H1 (cell line): ENCODE data around the gene DRGX. TPM values are rescaled to one million over a fixed set of nuclear protein-coding genes. Genes with fewer than 3 reads are reported as not detected.

Source experiments
- ATF3 ChIP-seq: IDR thresholded peaks from 2 replicates; pipeline ENCODE4 v1.6.1; 2011; ENCODE audit warnings: low read depth, mild to moderate bottlenecking, low read length; ENCODE audit not compliant: insufficient read depth
- BCL11A ChIP-seq, 2 experiments: IDR thresholded peaks; one replicate each; pipeline ENCODE4 v1.6.1; 2011; ENCODE audit warnings: low read depth in 2 of 2, low read length in 2 of 2, mild to moderate bottlenecking in 2 of 2
- CBX5 ChIP-seq: fragments of 300-800, 300-1000 bp; sonication (generic); IDR thresholded peaks from 2 replicates; pipeline ENCODE4 v1.7.1; 2016; ENCODE audit warnings: antibody characterized with exemption, low read length, low read depth
- CHD2 ChIP-seq: IDR thresholded peaks from 2 replicates; pipeline ENCODE4 v1.6.1; 2012; ENCODE audit warnings: low read length, improper control_type of control experiment
- CHD7 ChIP-seq: fragments of 300-600 bp; sonication (generic); IDR thresholded peaks from 2 replicates; pipeline ENCODE4 v1.7.1; 2012; ENCODE audit warnings: low read length, moderate library complexity, mild to moderate bottlenecking, inconsistent platforms; ENCODE audit not compliant: insufficient replicate concordance
- EP300 ChIP-seq, 2 experiments: IDR thresholded peaks; 1 replicate in 1 of 2; 2 replicates in 1 of 2; pipeline ENCODE4 v1.6.1; 2011 to 2012; ENCODE audit warnings: low read depth in 2 of 2, low read length in 2 of 2, mild to moderate bottlenecking in 2 of 2, borderline replicate concordance in 1 of 2, inconsistent platforms in 1 of 2, moderate library complexity in 1 of 2
- MAFK ChIP-seq: IDR thresholded peaks from 2 replicates; pipeline ENCODE4 v1.6.1; 2012; ENCODE audit warnings: low read depth, mild to moderate bottlenecking, improper control_type of control experiment, low read length
- SIX5 ChIP-seq: IDR thresholded peaks from 2 replicates; pipeline ENCODE4 v1.6.1; 2011; ENCODE audit warnings: mild to moderate bottlenecking, low read depth, low read length
- polyA plus RNA-seq, 7 experiments: library from polyadenylated mRNA; depleted of rRNA in 3 of 7; stranded (reverse) in 5 of 7; unstranded in 2 of 7; fragments of >200 nt in 5 of 7; fragments of 200-250 nt in 2 of 7; gene quantifications; 1 replicate in 5 of 7; 2 replicates in 1 of 7; 4 replicates in 1 of 7; pipeline versions ENCODE4 v1.2.1 to v1.2.3, GENCODE V29; 2011 to 2013; ENCODE audit warnings: missing spikeins in 2 of 7, mixed read lengths in 2 of 7
- total RNA-seq: library from RNA; stranded (reverse); fragmentation: NEBNext Ultra II Directional; extraction: Animal tissue kit (Norgen Biotek cat#: 25700); gene quantifications from 2 replicates; pipeline ENCODE4 v1.2.1, GENCODE V29; 2021

DRGX gene
- total and polyA plus RNA-seq, 2 of the 8 experiments (the other 6 are each of a cell fraction or from before 2014, with no cell fraction given) = not detected

- TF ChIP-seq CHD2 = no peak
- no peak for TF ChIP-seq MAFK
- no peak for TF ChIP-seq CHD7
- TF ChIP-seq EP300 (IDR thresholded peaks at IDR 0.05; ENCODE audit: borderline replicate concordance in 1 of 2, low read depth in 2 of 2, low read length in 2 of 2) = no peak
- TF ChIP-seq BCL11A (IDR thresholded peaks at IDR 0.05; ENCODE audit: low read depth in 2 of 2, low read length in 2 of 2) = no peak
- TF ChIP-seq CBX5 = no peak
- no peak for TF ChIP-seq ATF3
- no peak for TF ChIP-seq SIX5
Measured at GRCh38 chr10:49314806-49315205, 81.1 kb downstream of the DRGX start (continued).
